DOHH2 (cell line): Measurements from ENCODE around the gene WNT7A.

ENCODE experiments used
- CTCF ChIP-seq: fragments of 200-600 bp; sonication (generic); IDR thresholded peaks from one replicate; pipeline ENCODE4 v1.5.1; 2014; ENCODE audit warnings: antibody characterized with exemption, mild to moderate bottlenecking, low read depth, low read length; ENCODE audit not compliant: poor library complexity, severe bottlenecking
- EZH2phosphoT487 ChIP-seq: fragments of 200-600 bp; sonication (generic); IDR thresholded peaks from 2 replicates; pipeline ENCODE4 v1.6.1; 2017; ENCODE audit warnings: borderline replicate concordance, mild to moderate bottlenecking, antibody characterized with exemption, low read length, moderate library complexity, mixed read lengths

- TF ChIP-seq CTCF: no peak
- TF ChIP-seq EZH2phosphoT487: no peak
Measured at GRCh38 chr3:13782501-13782900, 97.4 kb downstream of the WNT7A start.
